GM19463 (cell line): ENCODE results near the gene C1QL4.

Source experiments
- ATAC-seq: cut with Tn5 transposase; IDR thresholded peaks from one replicate; pipeline ENCODE4 v1.9.1; 2021; ENCODE audit warnings: mild to moderate bottlenecking, moderate library complexity; ENCODE audit not compliant: unreplicated experiment

The C1QL4 gene

DNA sequence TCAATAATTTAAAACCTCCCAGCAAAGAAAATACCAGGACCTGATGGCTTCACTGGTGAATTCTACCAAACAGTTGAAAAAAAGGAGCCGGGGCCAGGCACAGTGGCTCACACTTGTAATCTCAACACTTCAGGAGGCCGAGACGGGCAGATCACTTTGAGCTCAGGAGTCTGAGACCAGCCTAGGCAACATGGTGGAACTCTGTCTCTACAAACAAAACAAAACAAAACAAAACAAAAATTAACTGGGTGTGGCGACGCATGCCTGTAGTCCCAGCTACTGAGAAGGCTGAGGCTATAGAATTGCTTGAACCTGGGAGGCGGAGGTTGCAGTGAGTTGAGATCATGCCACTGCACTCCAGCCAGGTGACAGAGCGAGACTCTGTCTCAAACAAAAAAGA, 27.6 kb downstream of the C1QL4 start:
- ATAC-seq, result no peak

DNA sequence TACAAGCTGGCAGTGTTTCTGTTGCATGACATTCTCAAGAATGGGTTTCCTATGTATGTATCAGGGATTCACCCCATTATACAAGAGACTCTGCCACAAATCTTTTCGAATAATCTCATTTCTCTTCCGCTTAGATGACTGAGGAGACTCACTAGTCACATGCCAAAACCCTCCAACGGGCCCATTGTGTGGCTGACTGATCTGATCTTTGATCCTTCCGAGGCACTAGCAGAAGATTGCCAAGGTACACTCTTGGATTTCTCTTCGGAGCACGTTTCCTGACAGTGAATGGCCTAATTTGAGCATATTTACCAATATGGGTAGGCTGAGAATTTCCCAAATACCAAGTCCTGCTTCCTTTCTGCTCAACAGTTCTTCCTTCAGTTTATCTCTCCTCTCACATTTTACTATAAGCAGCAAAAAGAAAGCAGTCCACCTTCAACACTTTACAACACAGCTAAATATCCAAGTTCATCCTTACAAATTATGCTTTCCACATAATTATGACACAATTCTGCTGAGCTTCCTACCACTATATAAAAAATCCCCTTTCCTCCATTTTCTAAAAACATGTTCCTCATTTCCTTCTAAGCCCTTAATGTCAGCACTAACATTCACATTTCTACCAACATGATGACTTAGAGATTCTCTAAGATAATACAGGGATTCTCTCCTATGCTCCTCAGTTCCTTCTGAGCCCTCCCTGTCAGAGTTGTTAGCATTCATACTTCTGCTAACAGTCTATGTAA, 31.1 kb downstream of the C1QL4 start:
- no peak for ATAC-seq

DNA sequence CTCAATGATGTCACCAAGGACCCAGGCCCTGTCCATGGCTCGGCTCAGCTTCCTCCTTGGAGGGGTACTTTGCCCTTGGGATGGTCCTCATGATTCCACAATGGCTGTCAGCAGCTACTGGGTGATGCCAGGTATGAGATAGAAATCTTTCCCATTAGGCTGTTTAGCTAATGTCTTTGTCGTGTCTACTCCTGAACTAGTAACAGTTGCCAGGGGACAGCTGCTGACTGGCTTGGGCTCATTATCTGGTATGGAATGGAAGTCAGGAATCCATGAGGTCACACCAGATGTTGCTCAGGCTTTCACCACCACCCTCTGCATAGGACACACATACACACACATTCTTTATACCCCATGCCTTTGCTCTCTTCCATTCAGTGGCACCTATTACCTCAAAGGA, 32.8 kb downstream of the C1QL4 start:
- no peak for ATAC-seq

DNA sequence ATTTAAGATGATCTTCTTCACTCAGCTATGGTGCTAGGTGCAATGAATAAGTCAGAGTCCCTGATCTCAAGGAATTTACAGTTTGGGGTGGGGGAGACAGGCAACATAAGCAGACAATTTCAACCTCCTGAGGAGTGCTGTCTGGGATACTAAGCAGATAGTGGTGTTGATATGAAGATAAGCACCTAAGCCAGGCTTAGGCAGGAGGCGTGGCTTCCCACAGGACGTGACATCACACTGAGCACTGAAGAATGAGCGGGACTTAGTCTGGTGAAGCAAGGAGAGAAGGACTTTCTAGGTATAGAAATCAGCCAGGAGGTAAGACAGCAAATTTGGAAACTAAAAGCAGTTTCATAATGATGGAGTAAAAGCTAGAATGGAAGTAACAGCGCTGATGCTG, 35.2 kb downstream of the C1QL4 start:
- ATAC-seq, result no peak

DNA sequence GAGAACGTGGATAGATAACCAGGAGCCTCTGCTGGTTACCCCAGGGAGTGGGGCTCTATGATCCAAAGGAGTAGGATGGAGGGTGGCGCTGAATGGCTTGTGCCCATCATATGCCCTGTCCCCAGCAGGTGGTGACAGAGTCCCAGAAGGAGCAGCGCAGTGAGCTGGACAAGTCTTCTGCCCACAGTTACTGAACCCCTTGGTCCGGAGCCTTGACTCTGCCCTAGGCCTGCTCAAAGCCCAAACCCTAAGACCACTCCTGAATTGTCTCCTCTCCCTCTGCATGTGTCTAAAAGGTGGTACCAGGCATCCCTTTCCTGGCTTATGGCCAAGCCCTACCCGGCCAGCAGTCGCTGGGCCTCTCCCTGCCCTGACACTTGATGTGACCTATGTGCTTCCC, 38.8 kb downstream of the C1QL4 start:
- no peak for ATAC-seq

DNA sequence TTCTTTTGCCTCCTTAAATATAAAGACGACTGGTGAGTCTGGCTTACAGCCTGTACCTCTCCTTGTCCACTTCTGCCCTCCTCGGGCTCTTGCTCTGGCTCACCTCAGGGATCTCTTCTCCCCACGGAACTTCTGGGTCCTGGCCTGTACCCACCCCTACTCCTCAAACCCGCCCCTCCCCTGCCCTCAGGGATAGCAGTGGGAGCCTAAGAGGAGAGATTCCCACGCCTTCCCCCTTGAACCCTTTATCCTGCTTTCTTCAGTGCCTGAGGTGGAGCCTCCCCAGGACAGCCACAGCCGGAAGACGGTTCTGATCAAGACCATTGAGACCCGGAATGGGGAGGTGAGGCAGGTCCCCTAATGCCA, 39.3 kb downstream of the C1QL4 start:
- ATAC-seq, result no peak

DNA sequence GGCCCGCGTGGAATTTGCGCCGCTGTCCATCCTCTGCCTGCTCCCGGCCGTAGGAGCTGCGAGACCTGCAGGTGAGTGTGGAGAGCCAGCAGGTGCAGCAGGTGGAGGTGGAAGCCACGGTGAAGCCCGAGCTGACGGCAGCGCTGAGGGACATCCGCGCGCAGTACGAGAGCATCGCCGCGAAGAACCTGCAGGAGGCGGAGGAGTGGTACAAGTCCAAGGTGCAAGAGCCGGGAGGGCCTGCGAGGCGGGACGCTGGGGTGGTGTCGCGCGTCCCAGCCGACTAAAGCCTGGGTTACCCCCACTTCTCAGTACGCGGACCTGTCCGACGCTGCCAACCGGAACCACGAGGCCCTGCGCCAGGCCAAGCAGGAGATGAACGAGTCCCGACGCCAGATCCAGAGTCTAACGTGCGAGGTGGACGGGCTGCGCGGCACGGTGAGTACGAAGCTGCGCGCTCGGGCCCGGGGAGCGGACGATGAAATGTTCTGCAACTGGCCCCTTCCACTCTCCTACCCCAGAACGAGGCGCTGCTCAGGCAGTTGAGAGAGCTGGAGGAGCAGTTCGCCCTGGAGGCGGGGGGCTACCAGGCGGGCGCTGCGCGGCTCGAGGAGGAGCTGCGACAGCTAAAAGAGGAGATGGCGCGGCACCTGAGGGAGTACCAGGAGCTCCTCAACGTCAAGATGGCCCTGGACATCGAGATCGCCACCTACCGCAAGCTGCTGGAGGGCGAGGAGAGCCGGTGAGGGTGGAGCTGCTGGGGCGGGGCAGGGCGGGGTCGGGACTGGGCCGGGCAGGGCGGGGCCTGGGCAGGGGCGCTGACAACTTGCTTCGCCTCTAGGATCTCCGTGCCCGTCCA, 39.9 kb downstream of the C1QL4 start:
- ATAC-seq, result no peak

DNA sequence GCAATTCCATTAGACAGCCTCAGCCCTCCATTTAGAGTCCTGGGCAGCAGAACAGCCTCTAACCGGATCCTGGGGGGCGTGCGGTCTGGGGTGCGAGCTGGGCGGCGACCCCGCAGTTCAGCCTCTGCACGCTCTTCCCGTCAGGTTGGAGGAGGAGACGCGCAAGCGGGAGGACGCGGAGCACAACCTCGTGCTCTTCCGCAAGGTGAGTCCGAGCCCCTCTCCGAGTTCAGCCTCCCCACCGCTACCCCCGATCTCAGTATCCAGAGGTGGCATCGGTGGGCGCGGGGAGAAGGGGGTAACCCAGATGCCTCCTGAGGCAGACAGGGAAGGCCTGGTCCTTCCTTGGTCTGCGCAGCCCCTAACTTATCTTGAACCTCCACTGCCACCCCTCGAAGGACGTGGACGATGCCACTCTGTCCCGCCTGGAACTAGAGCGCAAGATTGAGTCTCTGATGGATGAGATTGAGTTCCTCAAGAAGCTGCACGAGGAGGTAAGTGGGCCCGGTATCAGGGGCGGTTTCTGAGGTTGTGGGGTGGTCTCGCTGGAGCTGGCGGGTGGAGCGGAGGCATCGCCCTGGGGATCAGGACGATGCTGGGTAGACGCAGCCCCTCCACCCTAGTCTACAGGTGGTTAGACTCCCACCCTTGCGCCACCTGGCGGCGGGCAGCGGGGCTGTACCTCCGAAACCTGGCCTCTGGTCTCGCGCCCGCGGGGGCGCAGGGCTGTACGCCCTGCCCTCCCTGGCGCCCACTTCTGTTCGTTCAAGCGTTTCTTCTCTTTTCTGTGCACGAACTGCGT, 40.8 kb downstream of the C1QL4 start:
- no peak for ATAC-seq

DNA sequence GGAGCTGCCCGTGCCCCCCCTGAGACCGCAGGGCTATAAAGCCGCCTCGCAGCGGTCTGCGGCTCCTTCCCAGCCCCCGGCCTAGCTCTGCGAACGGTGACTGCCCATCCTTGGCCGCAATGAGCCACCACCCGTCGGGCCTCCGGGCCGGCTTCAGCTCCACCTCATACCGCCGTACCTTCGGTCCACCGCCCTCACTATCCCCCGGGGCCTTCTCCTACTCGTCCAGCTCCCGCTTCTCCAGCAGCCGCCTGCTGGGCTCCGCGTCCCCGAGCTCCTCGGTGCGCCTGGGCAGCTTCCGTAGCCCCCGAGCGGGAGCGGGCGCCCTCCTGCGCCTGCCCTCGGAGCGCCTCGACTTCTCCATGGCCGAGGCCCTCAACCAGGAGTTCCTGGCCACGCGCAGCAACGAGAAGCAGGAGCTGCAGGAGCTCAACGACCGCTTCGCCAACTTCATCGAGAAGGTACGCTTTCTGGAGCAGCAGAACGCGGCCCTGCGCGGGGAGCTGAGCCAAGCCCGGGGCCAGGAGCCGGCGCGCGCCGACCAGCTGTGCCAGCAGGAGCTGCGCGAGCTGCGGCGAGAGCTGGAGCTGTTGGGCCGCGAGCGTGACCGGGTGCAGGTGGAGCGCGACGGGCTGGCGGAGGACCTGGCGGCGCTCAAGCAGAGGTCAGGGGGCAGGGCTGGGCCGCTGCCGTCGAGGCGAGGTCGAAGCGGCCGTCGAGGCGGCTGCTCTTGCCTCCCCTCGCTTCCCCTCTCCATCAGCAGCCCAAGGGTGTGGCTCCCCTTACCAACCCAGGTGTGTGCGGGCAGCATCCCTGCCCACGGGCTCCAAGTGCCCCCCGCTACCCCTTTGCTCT, 41.7 kb downstream of the C1QL4 start, which contains the start of gene PRPH:
PRPH (plus strand) TSS at position 66 of the 855 bp plus-strand sequence; CDS start at position 120, 54 bp downstream.
- ATAC-seq, result no peak

DNA sequence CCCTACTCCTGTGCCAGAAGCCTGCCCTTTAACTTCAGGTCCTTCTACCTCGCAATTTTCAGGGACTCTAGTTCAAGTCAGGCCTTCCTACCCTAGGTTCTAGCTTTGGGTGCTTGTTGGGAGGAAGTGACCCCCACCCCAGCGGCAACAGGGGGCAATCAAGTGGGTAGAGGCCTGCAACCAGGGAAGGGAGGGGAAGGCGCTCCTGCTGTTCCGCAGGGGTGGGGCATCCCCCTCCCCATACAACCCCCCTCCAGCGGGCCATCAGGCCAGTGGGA, 42.2 kb downstream of the C1QL4 start:
- ATAC-seq, result no peak

DNA sequence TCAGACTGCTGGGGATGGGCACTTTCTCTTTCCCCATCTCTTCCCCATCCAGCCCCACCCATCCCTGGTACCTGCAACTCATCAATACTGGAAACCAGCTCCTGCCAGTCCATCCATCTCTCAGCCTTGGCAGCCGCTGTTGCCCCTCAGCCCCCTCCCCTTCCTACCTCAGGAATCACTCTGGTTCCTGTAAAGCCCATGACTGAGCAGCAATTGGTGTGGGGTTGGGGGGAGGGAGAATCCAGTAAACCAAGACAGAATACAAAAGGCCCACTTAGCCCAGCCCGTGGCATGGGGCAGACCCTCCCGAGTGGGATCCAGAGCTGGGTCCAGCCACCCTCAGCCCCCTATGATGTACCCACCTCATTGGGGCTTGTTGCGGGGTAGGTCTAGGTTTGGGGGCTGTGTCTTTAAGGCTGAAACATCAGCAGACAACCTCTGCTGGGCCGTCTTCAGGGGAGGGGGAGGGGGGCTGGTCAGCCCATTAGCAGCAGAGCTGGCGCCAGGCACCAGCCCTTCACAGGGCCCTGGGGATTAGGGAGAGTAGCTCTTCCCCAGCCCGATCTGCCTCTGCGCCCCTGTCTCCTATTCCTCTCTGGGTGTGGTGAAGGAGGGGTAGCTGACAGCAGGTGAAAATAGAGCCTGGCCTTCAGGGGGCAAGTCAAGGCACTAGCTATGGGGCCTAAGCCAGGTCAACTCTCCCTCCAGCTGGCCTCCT, 42.7 kb downstream of the C1QL4 start:
- ATAC-seq, result no peak

DNA sequence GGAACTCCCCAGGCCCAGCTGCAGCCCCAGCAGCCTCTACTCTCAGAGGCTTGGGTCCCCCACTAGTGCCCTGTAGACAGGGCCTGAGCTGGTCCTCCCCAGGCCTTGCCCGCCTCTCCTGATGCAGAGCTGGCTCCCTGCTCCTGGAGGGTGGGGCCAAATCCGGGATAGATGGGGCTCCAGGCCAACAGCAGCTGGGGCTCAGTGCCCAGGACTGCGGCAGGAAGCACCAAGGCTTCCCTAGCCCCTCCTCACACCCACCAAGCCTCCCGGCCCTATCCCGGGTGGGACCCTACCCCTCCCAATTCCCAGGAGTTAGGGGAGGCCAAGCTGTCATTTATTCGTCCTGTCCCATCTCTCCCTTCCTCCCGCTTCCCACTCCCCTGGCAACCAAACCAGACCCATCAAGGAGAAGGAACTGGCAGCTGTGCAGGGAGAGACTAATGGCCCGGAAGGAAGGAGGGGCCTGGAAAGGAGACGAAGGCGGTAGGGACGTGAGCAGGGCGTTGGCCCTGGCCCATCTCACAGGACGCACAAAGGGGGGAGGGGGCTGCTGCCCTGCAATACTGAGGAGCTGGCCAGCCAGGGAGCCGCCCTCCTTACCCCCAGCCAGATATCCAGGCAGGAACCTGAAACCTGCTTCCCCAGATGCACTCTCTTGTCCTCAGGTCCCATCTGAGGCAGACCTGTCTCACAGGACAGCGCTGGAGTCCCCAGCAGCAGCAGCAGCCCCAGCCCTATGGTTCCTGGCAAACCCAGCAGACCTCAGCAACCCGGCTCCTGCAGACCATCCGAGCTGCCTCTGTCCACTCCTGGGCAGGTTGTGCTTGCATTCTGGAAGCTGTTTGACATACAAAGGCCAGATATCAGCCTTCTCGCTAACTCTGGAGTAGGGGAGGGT, 43.7 kb downstream of the C1QL4 start:
- ATAC-seq, result no peak

DNA sequence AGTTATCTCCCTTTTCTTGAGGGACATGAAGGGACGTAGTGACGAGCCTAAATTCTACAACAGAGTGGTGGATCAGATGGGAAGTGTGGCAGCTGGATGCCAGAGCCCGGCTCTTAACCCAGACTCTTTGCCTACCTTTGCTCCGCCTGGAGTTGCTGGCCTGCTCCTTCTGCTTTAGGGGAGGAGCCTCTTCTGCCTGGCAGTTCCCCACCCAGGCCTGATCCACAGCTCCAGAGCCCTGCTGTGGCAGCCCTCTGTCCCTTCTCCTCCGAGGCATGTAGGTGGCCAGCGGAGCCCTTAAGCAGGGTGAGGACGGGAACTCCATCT, 44.3 kb downstream of the C1QL4 start:
- no peak for ATAC-seq

DNA sequence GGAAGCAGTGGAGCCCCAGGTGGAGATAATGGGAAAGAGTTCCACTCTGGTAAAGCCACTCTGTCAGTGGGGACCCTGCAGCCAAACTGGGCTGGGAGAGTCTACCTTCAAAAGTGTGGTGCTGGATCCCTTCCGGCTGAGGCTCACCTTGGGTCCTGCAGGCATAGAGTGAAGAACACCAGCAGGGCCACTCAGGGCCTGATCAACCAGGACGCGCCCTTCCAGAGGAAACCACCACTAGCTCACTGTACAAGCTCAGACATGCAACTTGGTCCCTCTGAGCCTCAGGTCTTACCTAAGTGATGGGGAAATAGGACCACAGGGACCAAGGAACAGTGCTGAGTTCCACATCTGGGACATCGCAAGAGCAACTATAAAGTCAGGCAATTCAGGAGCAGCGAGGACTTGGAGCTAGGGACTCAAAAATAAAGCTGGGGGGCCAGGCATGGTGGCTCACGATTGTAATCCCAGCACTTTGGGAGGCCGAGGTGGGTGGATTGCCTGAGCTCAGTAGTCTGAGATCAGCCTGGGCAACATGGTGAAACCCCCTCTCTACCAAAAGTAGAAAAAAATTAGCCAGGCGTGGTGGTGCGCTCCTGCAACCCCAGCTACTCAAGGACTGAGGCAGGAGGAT, 47.9 kb downstream of the C1QL4 start:
- no peak for ATAC-seq

DNA sequence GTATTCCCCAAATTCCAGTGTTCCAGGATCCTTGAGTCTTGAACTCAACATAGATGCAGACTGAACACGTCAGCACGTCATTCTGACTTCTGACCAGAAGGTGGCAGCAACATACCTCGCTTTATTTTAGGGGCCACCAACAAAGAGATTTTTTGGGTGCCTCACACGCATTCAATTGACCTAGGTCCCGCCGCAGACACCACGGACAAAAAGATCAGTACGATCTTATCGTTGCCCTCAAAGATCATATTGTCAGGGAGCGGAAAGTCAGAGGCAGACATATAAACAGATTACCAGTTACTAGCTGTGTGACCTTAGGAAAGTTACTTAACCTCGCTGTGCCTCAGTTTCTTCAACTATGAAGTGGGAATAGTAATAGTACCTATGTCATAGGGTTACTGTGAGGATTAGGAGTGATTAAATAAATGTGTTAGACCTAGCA, 48.6 kb downstream of the C1QL4 start:
- no peak for ATAC-seq

DNA sequence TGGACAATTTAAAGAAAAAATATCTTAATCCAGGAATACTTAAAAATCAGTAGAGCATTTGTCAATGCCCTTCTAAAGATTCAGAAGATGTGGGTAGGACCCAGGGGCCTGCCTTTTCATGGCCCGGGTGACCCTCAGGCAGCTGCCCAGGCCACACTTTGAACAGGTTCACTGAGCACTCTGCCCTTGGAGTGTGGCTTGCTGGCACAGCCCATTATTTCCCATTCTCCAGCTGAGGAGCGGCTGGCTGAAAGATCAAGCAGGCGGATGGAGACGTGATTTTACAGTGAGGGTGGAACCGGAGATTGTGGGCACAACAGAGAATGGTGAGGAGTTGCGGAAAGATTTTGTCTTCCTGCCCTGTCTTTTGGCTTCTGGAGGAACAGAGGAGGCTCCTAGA, 49.1 kb downstream of the C1QL4 start:
- no peak for ATAC-seq

DNA sequence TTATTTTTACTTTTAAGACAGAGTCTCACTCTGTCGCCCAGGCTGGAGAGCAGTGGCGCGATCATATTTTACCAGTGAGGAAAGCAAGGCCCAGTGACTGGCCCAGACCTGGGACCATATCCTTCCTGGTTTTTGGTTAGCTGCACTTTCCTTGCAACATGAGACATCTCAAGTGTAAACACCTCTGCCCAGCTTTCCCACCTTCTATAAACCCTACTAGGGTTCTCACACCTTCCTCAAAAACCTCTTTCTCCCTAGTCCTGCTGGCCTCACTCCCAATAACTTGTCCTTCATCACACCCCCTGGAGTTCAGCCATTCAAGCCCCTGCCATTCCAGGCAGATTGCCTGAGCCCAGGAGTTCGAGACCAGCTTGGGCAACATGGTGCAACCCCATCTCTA, 52.3 kb downstream of the C1QL4 start:
- ATAC-seq, result no peak

DNA sequence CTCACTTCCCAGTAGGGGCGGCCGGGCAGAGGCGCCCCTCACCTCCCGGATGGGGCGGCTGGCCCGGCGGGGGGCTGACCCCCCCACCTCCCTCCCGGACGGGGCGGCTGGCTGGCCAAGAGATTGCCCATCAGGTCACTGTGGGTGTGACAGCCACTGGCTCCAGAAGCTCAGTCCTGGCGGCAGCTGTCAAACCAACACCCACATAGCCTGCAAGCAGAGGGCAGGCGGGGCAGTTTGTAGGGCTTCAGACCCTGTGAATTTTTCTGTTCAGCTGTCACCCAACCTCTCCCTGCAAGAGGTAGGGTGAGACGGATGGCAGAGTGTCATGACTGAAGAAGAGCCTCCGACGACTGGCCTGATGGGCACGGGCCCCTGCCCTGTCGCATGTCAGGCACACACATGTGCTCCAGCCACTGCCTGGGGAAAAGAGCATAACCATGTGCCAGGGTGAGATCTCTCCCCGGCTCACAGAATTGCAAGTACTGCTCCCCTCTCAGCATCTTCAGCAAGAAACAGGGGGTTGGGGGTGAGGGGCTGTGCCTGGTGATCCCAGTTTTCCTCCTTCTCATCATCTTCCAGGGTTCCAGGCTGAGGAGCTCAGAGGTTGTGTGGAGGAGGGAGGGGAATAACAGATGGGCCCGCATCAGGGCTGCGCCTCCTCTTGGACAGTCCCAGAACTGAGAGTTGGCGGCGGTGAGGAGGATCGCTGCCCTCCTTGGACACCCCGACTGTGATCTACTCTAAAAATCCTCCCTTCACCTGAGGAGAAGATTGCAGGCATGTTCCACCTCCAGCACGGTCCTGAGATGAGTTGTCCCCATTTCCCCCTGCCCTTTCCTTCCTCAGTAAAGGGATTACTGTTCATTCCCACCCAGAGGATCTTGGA, 53.2 kb downstream of the C1QL4 start:
- ATAC-seq, result no peak
